RWPE2 (cell line): ENCODE measurements around the gene RIC8B.

ENCODE experiments used
- ATAC-seq: fragments of 200-7000 bp; cut with Tn5 transposase; 3 replicates; pipeline ENCODE4 v1.9.1; 2021; ENCODE audit warnings: low read depth
- DNase-seq: peaks from one replicate; pipeline ENCODE4 v3.0.0-alpha.2; 2020; ENCODE audit warnings: low spot score
- H3K27ac ChIP-seq: fragments of 450-650 bp; 2 replicates; pipeline ENCODE4 v1.5.1; 2017; ENCODE audit warnings: mild to moderate bottlenecking; ENCODE audit not compliant: poor library complexity, severe bottlenecking
- H3K27me3 ChIP-seq: fragments of 250-450 bp; sonication (Bioruptor Pico); 2 replicates; pipeline ENCODE4 v1.5.1; 2021; ENCODE audit warnings: mild to moderate bottlenecking, moderate library complexity; ENCODE audit not compliant: insufficient read depth, poor library complexity, severe bottlenecking
- H3K36me3 ChIP-seq: fragments of 250-450 bp; sonication (Bioruptor Pico); 2 replicates; pipeline ENCODE4 v1.5.1; 2020; ENCODE audit warnings: low read depth, mild to moderate bottlenecking, moderate library complexity
- H3K4me1 ChIP-seq: fragments of 250-450 bp; sonication (Bioruptor Pico); 2 replicates; pipeline ENCODE4 v1.5.1; 2021; ENCODE audit warnings: mild to moderate bottlenecking, moderate library complexity; ENCODE audit not compliant: insufficient read depth, poor library complexity, severe bottlenecking
- H3K4me3 ChIP-seq: fragments of 250-450 bp; sonication (Bioruptor Pico); 2 replicates; pipeline ENCODE4 v1.5.1; 2021; ENCODE audit warnings: mild to moderate bottlenecking, moderate library complexity; ENCODE audit not compliant: severe bottlenecking
- H3K9me3 ChIP-seq: fragments of 250-450 bp; sonication (Bioruptor Pico); 2 replicates; pipeline ENCODE4 v1.5.1; 2021; ENCODE audit warnings: mild to moderate bottlenecking, moderate library complexity; ENCODE audit not compliant: severe bottlenecking
- TF ChIP-seq, protein P1 (sequence below): fragments of 450-650 bp; IDR thresholded peaks from one replicate; pipeline ENCODE4 v1.5.1; 2017; ENCODE audit warnings: mild to moderate bottlenecking, moderate library complexity; ENCODE audit not compliant: poor library complexity, severe bottlenecking

Gene RIC8B

DNA sequence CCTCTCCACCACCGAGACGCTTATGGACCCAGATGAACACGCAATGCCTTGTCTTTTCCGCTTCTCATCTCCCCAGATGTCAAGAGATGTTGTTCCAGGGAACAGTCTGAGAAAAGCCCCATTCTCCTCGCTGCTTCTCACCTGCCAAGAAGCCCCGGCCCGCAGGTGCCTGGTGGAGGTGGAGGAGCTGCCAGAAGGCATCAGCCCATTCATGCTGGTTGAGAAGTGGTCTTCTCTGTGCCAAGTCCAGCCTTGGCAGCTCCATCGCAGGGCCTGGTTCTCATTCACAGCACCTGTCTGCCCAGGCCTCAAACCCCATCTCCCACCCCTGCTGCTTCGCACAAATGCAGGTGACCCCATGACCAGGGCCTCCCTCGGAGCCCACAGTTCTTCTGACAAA is 139.0 kb downstream of the RIC8B start:
- Histone ChIP-seq H3K27me3 (no peaks in the 10 kb centered on the region), H3K9me3 (no peaks in the 10 kb centered on the region), H3K4me3 (no peak overlapping the region), H3K36me3 (no peaks in the 10 kb centered on the region), H3K4me1 (no peaks in the 10 kb centered on the region), H3K27ac (no peak overlapping the region)
- TF ChIP-seq, protein P1, sequence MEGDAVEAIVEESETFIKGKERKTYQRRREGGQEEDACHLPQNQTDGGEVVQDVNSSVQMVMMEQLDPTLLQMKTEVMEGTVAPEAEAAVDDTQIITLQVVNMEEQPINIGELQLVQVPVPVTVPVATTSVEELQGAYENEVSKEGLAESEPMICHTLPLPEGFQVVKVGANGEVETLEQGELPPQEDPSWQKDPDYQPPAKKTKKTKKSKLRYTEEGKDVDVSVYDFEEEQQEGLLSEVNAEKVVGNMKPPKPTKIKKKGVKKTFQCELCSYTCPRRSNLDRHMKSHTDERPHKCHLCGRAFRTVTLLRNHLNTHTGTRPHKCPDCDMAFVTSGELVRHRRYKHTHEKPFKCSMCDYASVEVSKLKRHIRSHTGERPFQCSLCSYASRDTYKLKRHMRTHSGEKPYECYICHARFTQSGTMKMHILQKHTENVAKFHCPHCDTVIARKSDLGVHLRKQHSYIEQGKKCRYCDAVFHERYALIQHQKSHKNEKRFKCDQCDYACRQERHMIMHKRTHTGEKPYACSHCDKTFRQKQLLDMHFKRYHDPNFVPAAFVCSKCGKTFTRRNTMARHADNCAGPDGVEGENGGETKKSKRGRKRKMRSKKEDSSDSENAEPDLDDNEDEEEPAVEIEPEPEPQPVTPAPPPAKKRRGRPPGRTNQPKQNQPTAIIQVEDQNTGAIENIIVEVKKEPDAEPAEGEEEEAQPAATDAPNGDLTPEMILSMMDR = no peak
- no peak for ATAC-seq
- DNase-seq = no peak

DNA sequence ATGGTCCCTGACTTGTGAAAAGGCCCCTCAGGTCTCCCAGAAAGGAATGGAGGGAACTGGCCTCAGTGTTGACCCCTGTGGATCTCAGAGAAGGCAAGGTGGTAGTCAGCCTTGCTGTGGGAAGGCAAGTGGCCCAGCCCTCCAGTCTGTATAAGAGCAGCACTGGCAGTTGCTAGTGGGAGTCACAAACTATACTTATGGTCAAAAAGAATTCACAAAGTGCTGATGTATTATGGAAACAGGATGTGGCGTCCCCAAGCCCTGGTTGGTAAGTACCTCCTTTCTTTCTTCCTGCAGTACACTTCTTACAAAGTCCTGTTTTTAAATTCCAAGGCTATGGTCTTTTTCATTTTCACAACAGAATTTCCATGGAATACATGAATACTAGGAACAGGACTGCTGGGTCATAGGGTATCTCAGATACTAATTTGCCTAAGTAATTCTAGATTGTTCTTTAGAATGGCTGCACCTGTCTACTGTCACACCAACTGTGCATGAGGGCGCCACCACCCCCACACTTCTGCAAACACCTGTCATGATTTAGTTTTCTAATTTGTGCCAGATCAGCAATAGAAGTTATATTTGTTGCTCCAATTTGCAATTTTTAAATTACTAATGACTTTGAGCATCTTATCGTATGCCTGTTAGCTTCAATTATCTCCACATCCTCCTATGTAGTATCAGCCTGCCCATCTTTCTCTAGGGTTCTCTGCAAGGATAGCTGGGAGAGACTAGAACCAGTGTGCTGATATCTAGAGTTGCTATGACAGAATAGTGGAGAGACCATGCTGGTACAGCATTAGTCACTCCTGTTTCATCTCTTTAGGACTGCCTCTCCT is 140.5 kb downstream of the RIC8B start:
- no peak for ATAC-seq
- DNase-seq = no peak
- Histone ChIP-seq H3K4me3 (no peak overlapping the region), H3K27ac (no peak overlapping the region), H3K4me1 (no peaks in the 10 kb centered on the region), H3K36me3 (no peaks in the 10 kb centered on the region), H3K9me3 (no peaks in the 10 kb centered on the region), H3K27me3 (no peaks in the 10 kb centered on the region)
- TF ChIP-seq, protein P1 = no peak

DNA sequence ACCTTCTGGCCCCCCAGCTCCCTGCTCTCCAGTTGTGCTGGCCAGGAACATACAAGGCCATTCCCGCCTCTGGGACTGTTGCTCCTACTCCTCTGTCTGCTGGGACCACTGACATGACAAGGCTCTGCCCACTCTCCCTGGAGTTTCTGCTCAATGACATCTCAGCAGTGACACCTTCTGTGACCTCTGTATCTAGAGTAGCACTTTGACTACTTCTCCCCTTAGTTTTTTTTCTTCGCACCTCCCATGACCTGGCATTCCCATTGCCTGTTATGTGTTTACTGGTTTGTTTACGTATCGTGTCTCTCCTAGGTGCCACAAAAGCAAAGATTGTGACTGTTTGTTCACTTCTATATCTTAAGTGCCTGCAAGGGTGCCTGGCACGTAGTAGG is 141.1 kb downstream of the RIC8B start:
- Histone ChIP-seq H3K27ac (no peak overlapping the region), H3K9me3 (no peaks in the 10 kb centered on the region), H3K4me3 (no peak overlapping the region), H3K4me1 (no peaks in the 10 kb centered on the region), H3K36me3 (no peaks in the 10 kb centered on the region), H3K27me3 (no peaks in the 10 kb centered on the region)
- TF ChIP-seq, protein P1 = no peak
- no peak for DNase-seq
- ATAC-seq = no peak

DNA sequence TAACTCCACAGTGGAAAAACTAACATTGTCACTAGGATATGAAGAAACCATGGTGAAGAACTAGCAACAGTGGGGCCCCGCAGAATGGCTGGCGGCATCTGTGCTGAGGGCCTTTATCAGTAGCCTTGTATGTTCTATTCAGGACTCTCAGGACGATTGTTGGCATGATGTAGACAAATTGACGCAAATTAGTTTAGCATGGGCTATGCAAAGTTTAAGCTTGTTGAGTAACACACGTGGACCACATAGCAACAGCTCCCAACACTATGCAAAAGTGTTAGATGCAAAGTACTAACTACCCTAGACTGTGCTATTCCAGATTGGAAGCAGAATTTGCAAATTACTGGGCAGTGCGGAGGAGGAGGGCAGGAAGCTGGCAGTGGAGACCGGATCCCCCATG is 143.0 kb downstream of the RIC8B start:
- Histone ChIP-seq H3K9me3 (no peaks in the 10 kb centered on the region), H3K4me1 (no peaks in the 10 kb centered on the region), H3K27me3 (no peaks in the 10 kb centered on the region), H3K27ac (no peak overlapping the region), H3K36me3 (no peaks in the 10 kb centered on the region), H3K4me3 (no peak overlapping the region)
- TF ChIP-seq, protein P1 = no peak
- no peak for DNase-seq
- ATAC-seq = no peak

DNA sequence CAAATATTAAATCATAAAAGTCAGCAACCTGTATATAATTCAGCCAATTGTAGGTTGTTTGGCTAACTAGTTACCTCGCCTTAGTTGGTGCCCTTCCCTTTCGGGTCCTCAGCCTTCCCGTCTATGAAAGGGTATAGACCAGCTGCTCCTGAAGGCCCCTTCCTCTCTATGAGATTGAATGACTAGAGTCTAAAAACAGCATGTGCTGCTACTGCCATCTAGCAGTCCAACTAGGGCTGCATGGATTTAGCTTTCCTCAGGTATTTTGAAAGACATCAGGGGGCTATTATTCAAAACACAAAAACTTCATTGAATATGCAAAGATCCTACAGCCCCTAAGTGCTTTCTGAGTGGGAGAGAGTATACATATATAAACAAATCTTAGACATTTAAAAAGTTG is 144.3 kb downstream of the RIC8B start:
- no peak for DNase-seq
- no peaks in the 10 kb centered on the region for H3K27me3 ChIP-seq
- H3K36me3 ChIP-seq = no peaks in the 10 kb centered on the region
- H3K9me3 ChIP-seq = no peaks in the 10 kb centered on the region
- H3K4me1 ChIP-seq = no peaks in the 10 kb centered on the region
- peak; percentile 38; the same call in 1 of the 3 replicates for ATAC-seq
- H3K4me3 ChIP-seq = no peak overlapping the region
- TF ChIP-seq, protein P1 = peak; percentile 75
- no peak overlapping the region for H3K27ac ChIP-seq
